Epithelial cell of proximal tubule (primary cell): ENCODE results near the gene ZNF428. TPM values are rescaled to one million over a fixed set of nuclear protein-coding genes. Genes with fewer than 3 reads are reported as not detected.
"Not testable (repeated sequence)": the region's sequence is repeated elsewhere in the genome, so short reads cannot be mapped to it uniquely, and the experiment has no call there.

Experiments used
- DNase-seq: peaks from one replicate; pipeline ENCODE4 v3.0.0-alpha.2; 2011; ENCODE audit warnings: low read depth
- H3K4me3 ChIP-seq: 2 replicates; pipeline ENCODE4 v1.5.1; 2011; ENCODE audit warnings: low read depth, mild to moderate bottlenecking, low read length
- total RNA-seq: library from RNA; depleted of rRNA; stranded (reverse); fragments of >200 nt; gene quantifications from 2 replicates; pipeline ENCODE4 v1.2.3, GENCODE V29; 2015
- TF ChIP-seq, protein P1 (sequence below): conservative IDR thresholded peaks from 2 replicates; pipeline ENCODE4 v1.5.1; 2012; ENCODE audit warnings: low read depth, mild to moderate bottlenecking, low read length

Gene ZNF428
- total RNA-seq, 1 donor from 2014 or later, result 60.7 TPM

DNA sequence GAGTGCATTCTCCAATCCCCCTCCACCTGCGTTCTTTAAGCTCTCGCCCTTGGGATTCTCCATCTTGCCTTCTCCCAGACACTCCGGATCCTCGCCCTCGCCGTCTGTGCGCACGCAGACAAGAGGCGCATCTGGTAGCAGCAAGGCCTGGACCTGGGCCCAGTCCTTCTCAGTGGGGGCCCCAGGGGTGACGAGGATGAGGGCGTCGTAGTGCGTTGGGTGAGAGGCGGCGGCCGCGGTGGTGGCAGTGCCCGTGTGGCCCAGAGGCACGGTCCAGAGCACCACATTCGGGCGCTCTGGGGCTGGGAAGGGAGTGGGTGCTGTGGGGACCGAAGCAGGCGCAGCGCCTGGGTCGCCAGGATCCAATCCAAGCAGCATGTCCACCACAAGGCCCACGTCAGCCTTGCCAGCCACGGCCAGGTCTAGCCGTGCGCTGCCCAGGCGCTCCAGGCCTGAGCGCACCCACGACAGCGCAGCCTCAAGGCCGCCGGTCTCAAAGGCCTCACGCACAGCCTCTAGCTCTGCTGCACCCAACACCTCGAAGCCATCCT, 26.6 kb downstream of the ZNF428 start:
- TF ChIP-seq, protein P1, sequence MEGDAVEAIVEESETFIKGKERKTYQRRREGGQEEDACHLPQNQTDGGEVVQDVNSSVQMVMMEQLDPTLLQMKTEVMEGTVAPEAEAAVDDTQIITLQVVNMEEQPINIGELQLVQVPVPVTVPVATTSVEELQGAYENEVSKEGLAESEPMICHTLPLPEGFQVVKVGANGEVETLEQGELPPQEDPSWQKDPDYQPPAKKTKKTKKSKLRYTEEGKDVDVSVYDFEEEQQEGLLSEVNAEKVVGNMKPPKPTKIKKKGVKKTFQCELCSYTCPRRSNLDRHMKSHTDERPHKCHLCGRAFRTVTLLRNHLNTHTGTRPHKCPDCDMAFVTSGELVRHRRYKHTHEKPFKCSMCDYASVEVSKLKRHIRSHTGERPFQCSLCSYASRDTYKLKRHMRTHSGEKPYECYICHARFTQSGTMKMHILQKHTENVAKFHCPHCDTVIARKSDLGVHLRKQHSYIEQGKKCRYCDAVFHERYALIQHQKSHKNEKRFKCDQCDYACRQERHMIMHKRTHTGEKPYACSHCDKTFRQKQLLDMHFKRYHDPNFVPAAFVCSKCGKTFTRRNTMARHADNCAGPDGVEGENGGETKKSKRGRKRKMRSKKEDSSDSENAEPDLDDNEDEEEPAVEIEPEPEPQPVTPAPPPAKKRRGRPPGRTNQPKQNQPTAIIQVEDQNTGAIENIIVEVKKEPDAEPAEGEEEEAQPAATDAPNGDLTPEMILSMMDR, result no peak
- no peak for DNase-seq
- no peak overlapping the region for H3K4me3 ChIP-seq

DNA sequence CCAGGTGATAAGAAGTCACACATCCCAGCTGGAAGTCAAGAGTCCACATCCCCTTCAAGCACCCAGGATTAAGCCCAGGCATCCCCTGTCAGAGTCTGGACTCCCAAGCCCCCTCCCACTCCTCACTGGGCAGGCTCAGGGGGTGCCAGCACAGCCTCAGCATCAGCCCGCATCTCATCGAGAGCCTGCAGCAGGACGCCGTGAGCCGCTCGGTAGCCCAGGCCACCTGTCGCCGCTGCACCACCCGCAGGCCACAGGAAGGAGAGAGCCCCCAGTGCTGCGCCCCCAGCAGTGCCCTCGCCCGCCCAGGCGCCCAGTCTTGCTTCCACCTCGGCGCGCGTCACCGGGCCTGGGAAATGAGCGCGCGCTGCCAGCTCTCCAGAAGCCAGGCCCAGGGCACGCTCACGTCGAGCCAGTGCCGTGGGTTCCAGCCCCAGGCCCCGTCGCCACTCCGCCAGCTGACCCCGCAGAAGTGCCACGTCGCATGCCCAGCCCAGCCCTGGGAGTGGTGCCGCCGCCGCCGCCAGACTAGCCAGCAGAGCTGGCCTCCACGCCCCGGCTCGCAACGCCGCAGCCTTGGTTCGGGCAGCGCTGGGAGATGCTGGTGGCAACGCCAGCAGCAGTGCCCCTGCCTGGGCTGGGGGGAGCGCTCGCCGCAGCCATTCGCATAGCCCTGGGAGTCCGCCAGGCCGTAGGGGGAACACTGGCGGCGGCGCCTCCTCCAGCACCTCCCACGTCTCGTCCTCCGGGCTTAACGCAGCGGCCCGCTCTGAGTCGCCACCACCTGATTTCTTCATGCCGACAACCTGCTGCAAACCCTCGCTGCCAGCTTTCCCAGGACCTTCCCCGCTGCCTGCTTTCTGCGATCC, 27.3 kb downstream of the ZNF428 start:
- no peak overlapping the region for H3K4me3 ChIP-seq
- TF ChIP-seq, protein P1, result no peak
- DNase-seq, result no peak

DNA sequence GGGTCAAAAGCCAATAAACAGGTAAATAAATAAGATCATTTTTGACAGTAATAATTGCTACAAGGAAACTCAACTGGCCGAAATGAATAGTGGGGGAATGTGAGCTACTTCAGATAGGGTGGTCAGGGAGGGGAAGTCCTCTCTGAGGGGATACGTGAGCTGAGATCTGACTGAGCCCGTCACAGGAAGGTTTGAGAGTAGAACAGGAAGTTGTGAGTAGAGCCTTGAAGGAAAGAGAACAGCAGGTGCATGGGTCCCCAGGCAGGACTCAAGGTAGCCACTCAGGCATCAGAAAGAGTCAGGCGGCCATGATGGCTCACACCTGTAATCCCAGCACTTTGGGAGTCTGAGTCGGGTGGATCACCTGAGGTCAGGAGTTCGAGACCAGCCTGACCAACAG, 29.8 kb downstream of the ZNF428 start:
- H3K4me3 ChIP-seq, result no peak overlapping the region
- TF ChIP-seq, protein P1, result no peak
- no peak for DNase-seq

GRCh38 chr19:43589277-43589676, 30.2 kb downstream of the ZNF428 start:
- TF ChIP-seq, protein P1, result no peak
- no peak for DNase-seq
- no peak overlapping the region for H3K4me3 ChIP-seq

DNA sequence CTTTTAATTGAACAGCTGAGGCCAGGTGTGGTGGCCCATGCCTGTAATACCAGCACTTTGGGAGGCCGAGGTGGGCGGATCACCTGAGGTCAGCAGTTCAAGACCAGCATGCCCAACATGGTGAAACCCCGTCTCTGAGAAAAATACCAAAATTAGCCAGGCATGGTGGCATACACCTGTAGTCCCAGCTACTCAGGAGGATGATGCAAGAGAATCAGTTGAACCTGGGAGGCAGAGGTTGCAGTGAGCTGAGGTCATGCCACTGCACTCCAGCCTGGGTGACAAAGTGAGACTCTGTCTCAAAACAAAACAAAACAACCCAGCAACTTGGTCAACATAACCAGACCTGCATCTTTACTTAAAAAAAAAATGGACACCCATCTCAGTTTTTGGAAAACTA, 32.4 kb downstream of the ZNF428 start:
- not testable (repeated sequence) for H3K4me3 ChIP-seq, DNase-seq

DNA sequence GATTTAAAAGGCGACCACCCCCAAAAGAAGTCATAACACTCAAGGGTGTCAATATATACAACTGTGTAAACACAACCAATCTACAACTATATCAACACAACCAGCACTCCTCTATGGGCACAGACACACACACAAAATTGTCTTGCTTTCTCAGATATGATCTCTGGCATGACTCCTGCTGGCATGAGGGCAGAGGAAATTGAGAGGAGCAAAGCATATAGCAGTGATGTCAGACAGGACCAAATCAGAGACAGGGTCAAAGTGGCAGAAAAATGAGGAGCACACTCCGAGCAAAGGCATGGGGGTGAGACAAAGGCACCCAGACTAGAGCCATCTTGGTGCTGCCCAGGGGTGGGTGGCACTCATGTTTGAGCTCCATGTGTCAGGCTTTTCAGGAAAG, 33.1 kb downstream of the ZNF428 start:
- TF ChIP-seq, protein P1, result no peak
- H3K4me3 ChIP-seq, result no peak overlapping the region
- DNase-seq, result no peak

GRCh38 chr19:43584484-43584883, 34.9 kb downstream of the ZNF428 start:
- H3K4me3 ChIP-seq, result no peak overlapping the region
- TF ChIP-seq, protein P1, result no peak
- DNase-seq, result no peak
